PFSK-1 (cell line): Measurements from ENCODE around the gene KIN.

Source experiments
- FOXP2 ChIP-seq: optimal IDR thresholded peaks from 2 replicates; pipeline ENCODE3; 2011; ENCODE audit warnings: borderline replicate concordance, control low read depth, inconsistent platforms; ENCODE audit not compliant: insufficient read depth; ENCODE audit errors: extremely low read length, extremely low read depth
- POLR2AphosphoS5 ChIP-seq: IDR thresholded peaks from 2 replicates; pipeline ENCODE4 v1.6.1; 2012; ENCODE audit warnings: low read depth, mild to moderate bottlenecking, control low read depth, low read length, moderate library complexity
- SIN3A ChIP-seq: IDR thresholded peaks from 2 replicates; pipeline ENCODE4 v1.6.1; 2012; ENCODE audit warnings: mild to moderate bottlenecking, low read length, moderate library complexity, borderline replicate concordance; ENCODE audit not compliant: insufficient read depth
- TAF1 ChIP-seq: IDR thresholded peaks from 2 replicates; pipeline ENCODE4 v1.6.1; 2012; ENCODE audit warnings: low read length, control low read depth, borderline replicate concordance; ENCODE audit not compliant: insufficient read depth
- TF ChIP-seq, protein P1 (sequence below), 2 experiments: IDR thresholded peaks; 2 replicates each; pipeline versions ENCODE4 v1.6.1 to v1.8.0; 2011 to 2012; ENCODE audit warnings: low read depth in 2 of 2, low read length in 2 of 2, control low read depth in 1 of 2, inconsistent platforms in 1 of 2, mild to moderate bottlenecking in 1 of 2, moderate library complexity in 1 of 2; ENCODE audit not compliant: insufficient read depth in 1 of 2

The KIN gene

GRCh38 chr10:7756360-7756992 lies 31.3 kb downstream of the KIN start:
- no peak for TF ChIP-seq TAF1
- TF ChIP-seq SIN3A: no peak
- TF ChIP-seq, protein P1, sequence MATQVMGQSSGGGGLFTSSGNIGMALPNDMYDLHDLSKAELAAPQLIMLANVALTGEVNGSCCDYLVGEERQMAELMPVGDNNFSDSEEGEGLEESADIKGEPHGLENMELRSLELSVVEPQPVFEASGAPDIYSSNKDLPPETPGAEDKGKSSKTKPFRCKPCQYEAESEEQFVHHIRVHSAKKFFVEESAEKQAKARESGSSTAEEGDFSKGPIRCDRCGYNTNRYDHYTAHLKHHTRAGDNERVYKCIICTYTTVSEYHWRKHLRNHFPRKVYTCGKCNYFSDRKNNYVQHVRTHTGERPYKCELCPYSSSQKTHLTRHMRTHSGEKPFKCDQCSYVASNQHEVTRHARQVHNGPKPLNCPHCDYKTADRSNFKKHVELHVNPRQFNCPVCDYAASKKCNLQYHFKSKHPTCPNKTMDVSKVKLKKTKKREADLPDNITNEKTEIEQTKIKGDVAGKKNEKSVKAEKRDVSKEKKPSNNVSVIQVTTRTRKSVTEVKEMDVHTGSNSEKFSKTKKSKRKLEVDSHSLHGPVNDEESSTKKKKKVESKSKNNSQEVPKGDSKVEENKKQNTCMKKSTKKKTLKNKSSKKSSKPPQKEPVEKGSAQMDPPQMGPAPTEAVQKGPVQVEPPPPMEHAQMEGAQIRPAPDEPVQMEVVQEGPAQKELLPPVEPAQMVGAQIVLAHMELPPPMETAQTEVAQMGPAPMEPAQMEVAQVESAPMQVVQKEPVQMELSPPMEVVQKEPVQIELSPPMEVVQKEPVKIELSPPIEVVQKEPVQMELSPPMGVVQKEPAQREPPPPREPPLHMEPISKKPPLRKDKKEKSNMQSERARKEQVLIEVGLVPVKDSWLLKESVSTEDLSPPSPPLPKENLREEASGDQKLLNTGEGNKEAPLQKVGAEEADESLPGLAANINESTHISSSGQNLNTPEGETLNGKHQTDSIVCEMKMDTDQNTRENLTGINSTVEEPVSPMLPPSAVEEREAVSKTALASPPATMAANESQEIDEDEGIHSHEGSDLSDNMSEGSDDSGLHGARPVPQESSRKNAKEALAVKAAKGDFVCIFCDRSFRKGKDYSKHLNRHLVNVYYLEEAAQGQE (IDR thresholded peaks at IDR 0.05; ENCODE audit: insufficient read depth in 1 of 2, low read depth in 2 of 2, low read length in 2 of 2): no peak
- no peak for TF ChIP-seq POLR2AphosphoS5
- no peak for TF ChIP-seq FOXP2

GRCh38 chr10:7755103-7755502 lies 32.7 kb downstream of the KIN start:
- no peak for TF ChIP-seq POLR2AphosphoS5
- no peak for TF ChIP-seq SIN3A
- no peak for TF ChIP-seq FOXP2
- TF ChIP-seq, protein P1 (IDR thresholded peaks at IDR 0.05; ENCODE audit: insufficient read depth in 1 of 2, low read depth in 2 of 2, low read length in 2 of 2): no peak
- TF ChIP-seq TAF1: no peak

- TF ChIP-seq POLR2AphosphoS5 (no peak), FOXP2 (no peak), SIN3A (no peak), TAF1 (no peak)
- TF ChIP-seq, protein P1 (IDR thresholded peaks at IDR 0.05; ENCODE audit: insufficient read depth in 1 of 2, low read depth in 2 of 2, low read length in 2 of 2): no peak
These were observed 35.5 kb downstream of the KIN start for GRCh38 chr10:7752251-7752650.

DNA sequence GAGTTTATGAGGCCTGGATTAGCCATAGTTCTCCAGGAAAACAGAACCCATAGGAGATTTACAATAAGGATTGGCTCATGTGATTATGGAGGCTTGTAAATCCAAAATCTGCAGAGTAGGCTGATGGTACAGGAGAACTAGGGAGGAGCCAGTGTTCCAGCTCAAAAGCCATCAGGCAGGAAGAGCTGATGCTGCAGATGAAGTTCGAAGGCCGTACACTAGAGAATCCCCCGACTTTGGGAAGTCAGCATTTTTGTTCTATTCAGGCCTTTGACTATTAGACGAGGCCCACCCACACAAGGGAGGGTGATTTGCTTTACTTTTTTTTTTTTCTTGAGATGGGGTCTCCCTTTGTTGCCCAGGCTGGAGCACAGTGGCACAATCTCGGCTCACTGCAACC lies 37.6 kb downstream of the KIN start:
- no peak for TF ChIP-seq FOXP2
- no peak for TF ChIP-seq POLR2AphosphoS5
- TF ChIP-seq TAF1: no peak
- TF ChIP-seq, protein P1 (IDR thresholded peaks at IDR 0.05; ENCODE audit: insufficient read depth in 1 of 2, low read depth in 2 of 2, low read length in 2 of 2): no peak
- no peak for TF ChIP-seq SIN3A

- TF ChIP-seq SIN3A (no peak), POLR2AphosphoS5 (no peak), FOXP2 (no peak), TAF1 (no peak)
- TF ChIP-seq, protein P1 (IDR thresholded peaks at IDR 0.05; ENCODE audit: insufficient read depth in 1 of 2, low read depth in 2 of 2, low read length in 2 of 2): no peak
These were observed 43.5 kb downstream of the KIN start for GRCh38 chr10:7744307-7744706.
